ENCODE data around the gene PLD6.
"Not testable (repeated sequence)": the region's sequence is repeated elsewhere in the genome, so short reads cannot be mapped to it uniquely, and the experiment has no call there.

PLD6 gene

DNA sequence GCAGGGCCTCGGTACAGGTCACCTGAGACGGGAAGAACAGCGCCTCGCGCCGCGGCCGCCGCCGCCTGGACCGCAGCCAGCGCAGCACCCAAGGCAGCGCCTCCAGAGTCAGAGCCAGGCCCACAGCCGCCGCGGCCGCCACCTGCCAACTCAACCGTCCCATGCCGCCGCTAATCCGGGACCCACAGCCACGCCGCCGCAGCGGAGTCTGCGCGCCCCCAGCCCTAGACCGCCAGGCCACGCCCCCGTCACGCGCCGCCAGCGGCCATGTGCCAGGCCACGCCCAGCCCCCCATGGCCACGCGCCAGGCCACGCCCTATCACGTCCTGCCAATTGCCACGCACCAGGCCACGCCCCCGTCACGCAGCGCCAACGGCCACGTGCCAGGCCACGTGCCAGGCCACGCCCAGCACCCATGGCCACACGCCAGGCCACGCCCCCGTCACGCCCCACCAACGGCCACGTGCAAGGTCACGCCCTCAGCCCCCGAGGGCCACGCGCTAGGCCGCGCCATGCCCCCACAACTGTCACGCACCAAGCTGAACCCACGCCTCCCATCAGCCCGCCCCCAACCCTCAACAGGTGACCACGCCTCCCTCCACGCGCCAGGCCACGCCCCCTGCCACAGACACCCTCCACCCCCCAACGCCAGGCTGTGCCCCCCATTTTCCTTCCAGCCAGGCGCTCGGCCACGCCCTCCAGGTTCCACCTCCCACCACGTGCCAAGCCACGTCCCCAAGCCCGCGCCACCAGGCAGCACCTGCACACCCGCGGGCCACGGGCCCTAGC is at the start of gene PLD6:
Gene PLD6 (minus strand): TSS at position 210 of the 789 bp plus-strand sequence. CDS start 47 bp downstream, at position 163.
- peak; percentile 100 for TF ChIP-seq MYC (IDR thresholded peaks at IDR 0.05; ENCODE audit: low read depth, low read length)
- TF ChIP-seq, protein P1, sequence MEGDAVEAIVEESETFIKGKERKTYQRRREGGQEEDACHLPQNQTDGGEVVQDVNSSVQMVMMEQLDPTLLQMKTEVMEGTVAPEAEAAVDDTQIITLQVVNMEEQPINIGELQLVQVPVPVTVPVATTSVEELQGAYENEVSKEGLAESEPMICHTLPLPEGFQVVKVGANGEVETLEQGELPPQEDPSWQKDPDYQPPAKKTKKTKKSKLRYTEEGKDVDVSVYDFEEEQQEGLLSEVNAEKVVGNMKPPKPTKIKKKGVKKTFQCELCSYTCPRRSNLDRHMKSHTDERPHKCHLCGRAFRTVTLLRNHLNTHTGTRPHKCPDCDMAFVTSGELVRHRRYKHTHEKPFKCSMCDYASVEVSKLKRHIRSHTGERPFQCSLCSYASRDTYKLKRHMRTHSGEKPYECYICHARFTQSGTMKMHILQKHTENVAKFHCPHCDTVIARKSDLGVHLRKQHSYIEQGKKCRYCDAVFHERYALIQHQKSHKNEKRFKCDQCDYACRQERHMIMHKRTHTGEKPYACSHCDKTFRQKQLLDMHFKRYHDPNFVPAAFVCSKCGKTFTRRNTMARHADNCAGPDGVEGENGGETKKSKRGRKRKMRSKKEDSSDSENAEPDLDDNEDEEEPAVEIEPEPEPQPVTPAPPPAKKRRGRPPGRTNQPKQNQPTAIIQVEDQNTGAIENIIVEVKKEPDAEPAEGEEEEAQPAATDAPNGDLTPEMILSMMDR (IDR thresholded peaks at IDR 0.05; ENCODE audit: low read depth, low read length) = no peak
- TF ChIP-seq, protein P2, sequence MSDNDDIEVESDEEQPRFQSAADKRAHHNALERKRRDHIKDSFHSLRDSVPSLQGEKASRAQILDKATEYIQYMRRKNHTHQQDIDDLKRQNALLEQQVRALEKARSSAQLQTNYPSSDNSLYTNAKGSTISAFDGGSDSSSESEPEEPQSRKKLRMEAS (IDR thresholded peaks at IDR 0.05; ENCODE audit: low read depth, low read length) = peak; percentile 100
- peak; percentile 78 for TF ChIP-seq POLR2A (IDR thresholded peaks at IDR 0.05; ENCODE audit: extremely low read depth, insufficient read length)
- peak within 1 kb of the TSS; percentile 86 for H3K4me3 ChIP-seq (ENCODE audit: low read depth, low read length)
- peak; percentile 95 for DNase-seq (ENCODE audit: low read depth)

- H3K4me3 ChIP-seq (ENCODE audit: low read depth, low read length); DNase-seq (ENCODE audit: low read depth): not testable (repeated sequence)
These were observed 49.6 kb upstream of the PLD6 start for GRCh38 chr17:17255689-17256088.

- TF ChIP-seq MYC (IDR thresholded peaks at IDR 0.05; ENCODE audit: low read depth, low read length) (no peak), POLR2A (IDR thresholded peaks at IDR 0.05; ENCODE audit: extremely low read depth, insufficient read length) (no peak)
- TF ChIP-seq, protein P2 (IDR thresholded peaks at IDR 0.05; ENCODE audit: low read depth, low read length) = no peak
- TF ChIP-seq, protein P1 (IDR thresholded peaks at IDR 0.05; ENCODE audit: low read depth, low read length) = no peak
- no peak for DNase-seq (ENCODE audit: low read depth)
- H3K4me3 ChIP-seq (ENCODE audit: low read depth, low read length) = no peak overlapping the region
These were observed 47.9 kb upstream of the PLD6 start for GRCh38 chr17:17254036-17254435.

GRCh38 chr17:17253406-17253805 is 47.3 kb upstream of the PLD6 start:
- TF ChIP-seq MYC (IDR thresholded peaks at IDR 0.05; ENCODE audit: low read depth, low read length) = no peak
- TF ChIP-seq, protein P2 (IDR thresholded peaks at IDR 0.05; ENCODE audit: low read depth, low read length) = no peak
- TF ChIP-seq, protein P1 (IDR thresholded peaks at IDR 0.05; ENCODE audit: low read depth, low read length) = no peak
- TF ChIP-seq POLR2A (IDR thresholded peaks at IDR 0.05; ENCODE audit: extremely low read depth, insufficient read length) = no peak
- no peak overlapping the region for H3K4me3 ChIP-seq (ENCODE audit: low read depth, low read length)
- DNase-seq (ENCODE audit: low read depth) = no peak

- DNase-seq (ENCODE audit: low read depth) = no peak
- no peak overlapping the region for H3K4me3 ChIP-seq (ENCODE audit: low read depth, low read length)
- TF ChIP-seq, protein P1 (IDR thresholded peaks at IDR 0.05; ENCODE audit: low read depth, low read length) = no peak
These were observed 46.1 kb upstream of the PLD6 start for GRCh38 chr17:17252149-17252661.

GRCh38 chr17:17246879-17247278 is 40.7 kb upstream of the PLD6 start:
- H3K4me3 ChIP-seq (ENCODE audit: low read depth, low read length) = no peak overlapping the region
- no peak for DNase-seq (ENCODE audit: low read depth)
- TF ChIP-seq POLR2A (IDR thresholded peaks at IDR 0.05; ENCODE audit: extremely low read depth, insufficient read length) (no peak), MYC (IDR thresholded peaks at IDR 0.05; ENCODE audit: low read depth, low read length) (no peak)
- TF ChIP-seq, protein P2 (IDR thresholded peaks at IDR 0.05; ENCODE audit: low read depth, low read length) = no peak
- TF ChIP-seq, protein P1 (IDR thresholded peaks at IDR 0.05; ENCODE audit: low read depth, low read length) = no peak
